ENCODE measurements around the gene FHIT. TPM values are rescaled to one million over a fixed set of nuclear protein-coding genes. Genes with fewer than 3 reads are reported as not detected.

FHIT gene
- total and polyA plus RNA-seq, 4 donors, result 2.1 to 14.7 (median 6.6) TPM

GRCh38 chr3:61073566-61074165 is 177.6 kb downstream of the FHIT start:
- H3K9me3 ChIP-seq (ENCODE audit: control insufficient read depth in 4 of 4, low read length in 3 of 4), result no peaks in the 10 kb centered on the region
- TF ChIP-seq GABPA (IDR thresholded peaks at IDR 0.05 in 1 of 2, conservative IDR thresholded peaks at IDR 0.05 in 1 of 2), result no peak
- TF ChIP-seq RAD21 (IDR thresholded peaks at IDR 0.05), result no peak
- no peak for TF ChIP-seq SP1 (IDR thresholded peaks at IDR 0.05)
- no peak for TF ChIP-seq JUND (IDR thresholded peaks at IDR 0.05)
- no peak for TF ChIP-seq ZBTB33 (IDR thresholded peaks at IDR 0.05)
- TF ChIP-seq CTCF (IDR thresholded peaks at IDR 0.05; ENCODE audit: low read depth, low read length, missing input control), result no peak
- no peak for TF ChIP-seq FOXA1 (IDR thresholded peaks at IDR 0.05)
- no peak for TF ChIP-seq HNF4A (conservative IDR thresholded peaks at IDR 0.05)
- TF ChIP-seq RXRA (IDR thresholded peaks at IDR 0.05), result no peak
- no peak for TF ChIP-seq NR2F2 (IDR thresholded peaks at IDR 0.05)
- no peak for TF ChIP-seq MAX (IDR thresholded peaks at IDR 0.05)
- no peak for TF ChIP-seq EGR1 (IDR thresholded peaks at IDR 0.05; ENCODE audit: low read depth in 2 of 2)
- no peak for TF ChIP-seq ATF3 (IDR thresholded peaks at IDR 0.05)
- TF ChIP-seq TAF1 (conservative IDR thresholded peaks at IDR 0.05), result no peak
- TF ChIP-seq YY1 (IDR thresholded peaks at IDR 0.05), result no peak
- no peak for TF ChIP-seq FOXA2 (IDR thresholded peaks at IDR 0.05)
- TF ChIP-seq HNF4G (IDR thresholded peaks at IDR 0.05), result no peak
- TF ChIP-seq REST (IDR thresholded peaks at IDR 0.05), result no peak
- no peaks in the 10 kb centered on the region for H3K36me3 ChIP-seq (ENCODE audit: control insufficient read depth in 4 of 4, insufficient read depth in 3 of 4, low read depth in 1 of 4, low read length in 3 of 4)
- H3K4me1 ChIP-seq (ENCODE audit: control insufficient read depth in 4 of 4, insufficient read depth in 4 of 4, low read length in 3 of 4), result no peaks in the 10 kb centered on the region
- H3K27me3 ChIP-seq (ENCODE audit: control insufficient read depth in 4 of 4, insufficient read depth in 4 of 4, low read length in 3 of 4), result no peaks in the 10 kb centered on the region
- H3K9ac ChIP-seq (ENCODE audit: low read depth in 1 of 2, low read length in 2 of 2), result no peak overlapping the region
- DNase-seq (ENCODE audit: low spot score), result no peak
- H3K27ac ChIP-seq (ENCODE audit: low read depth in 1 of 2, low read length in 2 of 2), result no peak overlapping the region
- H3K4me3 ChIP-seq (ENCODE audit: low read depth in 1 of 3, low read length in 3 of 3), result no peak overlapping the region
- 93% methylated on average over 4 of the region's 4 CpGs for WGBS

Data from liver (tissue), 9 donors.